CD4-positive, alpha-beta T cell treated with Interleukin-15 for 1 hour (primary cell): ENCODE data around the gene DXO.
"Not testable (repeated sequence)": the region's sequence is repeated elsewhere in the genome, so short reads cannot be mapped to it uniquely, and the experiment has no call there.

Experiments used
- DNase-seq: peaks from one replicate; pipeline ENCODE4 v3.0.0-alpha.2; 2020

DXO gene

GRCh38 chr6:31971993-31972708 lies at the start of gene DXO:
Gene DXO, minus strand, starts transcription at chr6:31972138. Its CDS starts 463 bp downstream, at chr6:31971675.
- DNase-seq: peak; percentile 99

DNA sequence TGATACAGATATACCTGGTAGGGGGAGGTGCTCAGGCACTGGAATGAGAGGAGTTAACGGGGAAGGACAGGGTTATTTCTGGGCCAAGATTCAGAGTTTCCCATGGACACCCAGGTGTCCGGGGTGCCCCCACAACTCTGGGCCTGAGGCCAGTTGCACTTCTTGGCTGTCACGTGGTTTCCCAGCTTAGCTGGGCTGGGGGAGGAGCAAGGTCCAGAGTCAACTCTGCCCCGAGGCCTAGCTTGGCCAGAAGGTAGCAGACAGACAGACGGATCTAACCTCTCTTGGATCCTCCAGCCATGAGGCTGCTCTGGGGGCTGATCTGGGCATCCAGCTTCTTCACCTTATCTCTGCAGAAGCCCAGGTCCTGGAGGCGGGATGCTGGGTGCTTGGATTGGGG lies 42.6 kb upstream of the DXO start, which contains the start of gene C4B:
C4B (plus strand) TSS at position 249 of the 400 bp plus-strand sequence; CDS start at position 300, 51 bp downstream.
- not testable (repeated sequence) for DNase-seq

GRCh38 chr6:32013738-32014137 lies 41.8 kb upstream of the DXO start:
- DNase-seq: not testable (repeated sequence)

DNA sequence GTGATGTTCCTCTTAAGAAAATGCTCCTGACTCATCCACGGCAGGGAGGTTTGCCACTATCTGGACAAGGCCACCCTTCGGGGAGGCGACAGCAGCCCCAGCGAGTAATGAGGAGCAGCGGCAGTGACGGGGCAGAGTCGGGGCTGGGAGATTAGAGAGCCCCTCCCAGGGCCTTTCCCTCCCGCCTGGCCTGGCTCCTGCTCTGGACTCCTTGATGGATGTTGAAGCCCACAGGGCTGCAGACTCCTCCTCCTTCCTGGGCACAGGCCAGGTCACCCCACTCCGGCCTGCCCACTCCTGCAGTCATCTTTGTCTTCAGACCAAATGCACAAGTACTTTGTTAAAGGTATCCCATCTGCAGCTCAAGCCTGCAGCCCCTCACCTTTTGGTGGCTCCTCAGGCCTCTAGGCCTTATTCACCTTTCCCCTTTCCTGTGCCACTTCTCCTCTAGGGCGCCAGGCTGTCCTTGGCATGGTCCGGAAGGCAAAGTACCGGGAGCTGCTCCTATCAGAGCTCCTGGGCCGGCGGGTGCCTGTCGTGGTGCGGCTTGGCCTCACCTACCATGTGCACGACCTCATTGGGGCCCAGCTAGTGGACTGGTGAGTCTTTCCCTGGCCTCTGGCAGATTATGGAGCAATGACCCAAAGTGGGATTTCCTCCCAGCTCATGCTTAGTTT lies 41.1 kb upstream of the DXO start:
- peak; percentile 4 for DNase-seq

GRCh38 chr6:32010856-32011530 lies 39.1 kb upstream of the DXO start:
- DNase-seq: peak; percentile 7

- not testable (repeated sequence) for DNase-seq
These were observed 37.6 kb upstream of the DXO start for GRCh38 chr6:32009537-32009936.

DNA sequence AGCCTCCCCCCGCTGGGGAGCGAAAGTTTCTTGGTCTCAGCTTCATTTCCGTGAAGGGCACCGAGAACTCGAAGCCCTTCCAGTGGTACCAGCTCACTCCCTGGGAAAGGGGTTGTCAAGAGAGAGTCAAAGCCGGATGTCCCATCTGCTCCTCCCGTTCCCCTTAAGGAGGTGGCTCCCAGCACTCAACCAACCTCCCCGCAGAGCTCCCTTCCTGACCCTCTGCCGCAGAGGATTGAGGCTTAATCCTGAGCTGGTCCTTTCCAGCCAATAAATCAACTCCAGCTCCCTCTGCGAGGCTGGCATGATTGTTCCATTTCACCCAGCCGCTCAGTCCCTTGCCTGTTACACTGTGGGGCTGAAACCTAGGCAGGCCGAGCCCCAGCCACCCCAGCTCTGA lies 36.7 kb upstream of the DXO start:
- DNase-seq: not testable (repeated sequence)

- not testable (repeated sequence) for DNase-seq
These were observed 36.1 kb upstream of the DXO start for GRCh38 chr6:32008037-32008436.

DNA sequence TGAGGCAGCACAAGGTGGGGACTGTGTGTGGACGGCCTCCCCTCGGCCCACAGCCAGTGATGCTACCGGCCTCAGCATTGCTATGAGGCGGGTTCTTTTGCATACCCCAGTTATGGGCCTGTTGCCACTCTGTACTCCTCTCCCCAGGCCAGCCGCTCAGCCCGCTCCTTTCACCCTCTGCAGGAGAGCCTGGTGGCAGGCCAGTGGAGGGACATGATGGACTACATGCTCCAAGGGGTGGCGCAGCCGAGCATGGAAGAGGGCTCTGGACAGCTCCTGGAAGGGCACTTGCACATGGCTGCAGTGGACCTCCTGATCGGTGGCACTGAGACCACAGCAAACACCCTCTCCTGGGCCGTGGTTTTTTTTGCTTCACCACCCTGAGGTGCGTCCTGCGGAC lies 35.1 kb upstream of the DXO start:
- DNase-seq: peak; percentile 13

DNA sequence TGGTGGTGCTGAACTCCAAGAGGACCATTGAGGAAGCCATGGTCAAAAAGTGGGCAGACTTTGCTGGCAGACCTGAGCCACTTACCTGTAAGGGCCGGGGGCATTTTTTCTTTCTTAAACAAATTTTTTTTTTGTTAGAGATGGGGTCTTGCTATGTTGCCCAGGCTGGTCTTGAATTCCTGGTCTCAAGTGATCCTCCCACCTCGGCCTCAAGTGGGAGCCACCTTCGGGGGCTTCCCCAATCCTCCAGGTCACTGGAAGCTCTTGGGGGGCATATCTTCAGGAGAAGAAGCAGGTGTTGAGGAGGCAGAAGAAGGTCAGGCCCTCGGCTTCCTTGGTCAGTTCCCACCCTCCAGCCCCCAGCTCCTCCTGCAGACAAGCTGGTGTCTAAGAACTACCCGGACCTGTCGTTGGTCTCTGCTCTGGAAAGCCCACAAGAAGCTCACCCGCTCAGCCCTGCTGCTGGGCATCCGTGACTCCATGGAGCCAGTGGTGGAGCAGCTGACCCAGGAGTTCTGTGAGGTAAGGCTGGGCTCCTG lies 34.1 kb upstream of the DXO start:
- peak; percentile 11 for DNase-seq

DNA sequence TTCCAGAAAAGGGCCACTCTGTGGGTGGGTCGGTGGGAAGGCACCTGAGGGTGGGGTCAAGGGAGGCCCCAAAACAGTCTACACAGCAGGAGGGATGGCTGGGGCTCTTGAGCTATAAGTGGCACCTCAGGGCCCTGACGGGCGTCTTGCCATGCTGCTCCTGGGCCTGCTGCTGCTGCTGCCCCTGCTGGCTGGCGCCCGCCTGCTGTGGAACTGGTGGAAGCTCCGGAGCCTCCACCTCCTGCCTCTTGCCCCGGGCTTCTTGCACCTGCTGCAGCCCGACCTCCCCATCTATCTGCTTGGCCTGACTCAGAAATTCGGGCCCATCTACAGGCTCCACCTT lies 33.6 kb upstream of the DXO start:
- DNase-seq: peak; percentile 15

DNA sequence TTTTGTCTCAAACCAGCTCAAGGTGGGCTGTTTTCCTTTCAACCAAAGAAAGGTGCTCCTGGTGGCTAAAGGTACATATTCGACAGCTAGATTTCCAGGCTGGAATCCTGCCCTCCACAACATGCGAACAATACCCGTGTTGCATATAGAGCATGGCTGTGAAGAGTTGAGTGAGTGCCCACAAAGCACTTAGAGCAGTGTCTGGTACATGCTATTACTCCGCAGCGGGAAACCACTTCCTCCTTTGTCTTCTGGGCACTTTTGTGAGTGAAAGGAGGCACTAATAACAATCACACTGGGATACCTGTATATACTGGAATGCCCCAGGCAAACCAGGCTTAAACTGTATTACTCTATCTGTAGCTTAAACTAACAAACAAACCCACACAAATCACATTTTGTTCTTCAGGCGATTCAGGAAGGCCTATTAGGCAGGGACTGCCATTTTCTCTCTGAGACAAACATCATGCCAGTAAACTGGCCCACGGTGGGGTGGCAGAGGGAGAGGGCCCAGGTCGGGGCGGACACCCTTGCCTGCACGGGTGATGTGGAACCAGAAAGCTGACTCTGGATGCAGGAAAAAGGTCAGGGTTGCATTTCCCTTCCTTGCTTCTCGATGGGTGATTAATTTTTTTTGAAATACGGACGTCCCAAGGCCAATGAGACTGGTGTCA lies 33.1 kb upstream of the DXO start:
- DNase-seq: peak; percentile 5

- DNase-seq: peak; percentile 8
These were observed 32.5 kb upstream of the DXO start for GRCh38 chr6:32004393-32004792.

GRCh38 chr6:32003301-32003700 lies 31.4 kb upstream of the DXO start:
- DNase-seq: not testable (repeated sequence)

DNA sequence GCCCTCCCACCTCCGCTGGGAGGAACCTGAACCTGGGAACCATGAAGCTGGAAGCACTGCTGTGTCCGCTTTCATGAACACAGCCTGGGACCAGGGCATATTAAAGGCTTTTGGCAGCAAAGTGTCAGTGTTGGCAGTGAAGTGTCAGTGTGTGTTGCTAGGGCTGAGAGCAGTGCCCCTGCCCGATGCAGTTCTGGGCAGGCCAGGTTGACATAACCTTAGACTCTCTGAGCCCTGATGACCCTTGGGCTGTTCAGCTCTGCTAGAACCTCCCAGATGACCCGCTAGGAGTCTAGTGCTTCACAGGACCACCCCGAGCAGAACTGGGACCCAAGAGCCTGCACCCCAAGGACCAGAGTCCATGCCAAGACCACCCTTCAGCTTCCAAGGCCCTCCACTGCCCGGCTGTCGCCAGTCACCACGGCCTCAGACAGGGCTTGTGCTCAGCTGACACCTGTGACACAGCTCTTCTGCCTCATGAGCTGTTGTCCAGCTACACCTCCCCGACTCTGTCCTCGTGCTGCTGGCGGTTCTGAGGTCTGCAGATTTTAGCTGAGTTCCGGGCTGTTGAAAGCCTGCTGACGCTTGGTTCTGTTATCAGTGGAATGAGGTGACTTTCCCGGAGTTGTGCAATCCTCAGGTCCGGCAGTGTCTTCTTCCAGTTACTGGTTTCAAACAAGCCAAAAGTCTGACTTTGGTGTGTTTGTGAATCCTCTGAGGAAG lies 30.8 kb upstream of the DXO start:
- DNase-seq: not testable (repeated sequence)

DNA sequence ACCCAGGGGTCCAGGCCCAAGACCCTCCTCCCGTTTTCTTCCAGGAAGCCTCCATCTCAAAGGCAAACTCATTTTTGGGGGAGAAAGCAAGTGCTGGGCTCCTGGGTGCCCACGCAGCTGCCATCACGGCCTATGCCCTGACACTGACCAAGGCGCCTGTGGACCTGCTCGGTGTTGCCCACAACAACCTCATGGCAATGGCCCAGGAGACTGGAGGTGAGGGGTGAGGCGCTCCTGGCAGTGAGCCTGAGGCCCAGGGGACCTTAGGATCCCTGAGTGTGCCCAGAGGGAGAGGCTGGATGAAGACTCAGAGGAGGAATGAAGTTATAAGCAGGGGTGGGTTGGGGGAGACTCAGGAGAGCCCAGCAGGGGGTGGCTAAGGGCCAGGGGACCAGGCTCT lies 24.4 kb upstream of the DXO start:
- DNase-seq: not testable (repeated sequence)

GRCh38 chr6:31994421-31994820 lies 22.5 kb upstream of the DXO start:
- peak; percentile 9 for DNase-seq

GRCh38 chr6:31989363-31989762 lies 17.4 kb upstream of the DXO start:
- not testable (repeated sequence) for DNase-seq

GRCh38 chr6:31981744-31982143 lies 9.8 kb upstream of the DXO start, which contains the start of gene C4A:
Gene C4A, plus strand, starts transcription at chr6:31982057. Its CDS starts 51 bp downstream, at chr6:31982108.
- not testable (repeated sequence) for DNase-seq

DNA sequence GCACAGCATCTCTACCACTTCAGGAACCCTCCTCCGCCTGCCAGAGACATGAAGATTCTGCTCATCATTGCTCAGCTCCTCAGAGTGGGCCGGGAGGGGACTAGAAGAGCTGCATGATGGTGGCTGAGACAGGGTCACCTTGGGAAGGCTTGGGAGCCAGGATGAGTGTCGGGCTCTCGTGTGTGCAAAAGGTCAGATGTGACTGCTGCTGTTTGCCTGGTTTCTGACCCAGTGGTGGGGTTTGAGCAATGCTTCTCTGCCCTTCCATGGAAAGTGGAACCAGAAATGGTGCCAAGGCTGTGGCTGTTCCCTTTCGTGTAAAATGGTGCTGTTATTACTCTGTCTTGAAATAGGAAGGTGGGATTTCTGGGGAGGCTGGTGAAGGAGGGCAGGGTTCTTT lies 9.1 kb upstream of the DXO start:
- DNase-seq: not testable (repeated sequence)

DNA sequence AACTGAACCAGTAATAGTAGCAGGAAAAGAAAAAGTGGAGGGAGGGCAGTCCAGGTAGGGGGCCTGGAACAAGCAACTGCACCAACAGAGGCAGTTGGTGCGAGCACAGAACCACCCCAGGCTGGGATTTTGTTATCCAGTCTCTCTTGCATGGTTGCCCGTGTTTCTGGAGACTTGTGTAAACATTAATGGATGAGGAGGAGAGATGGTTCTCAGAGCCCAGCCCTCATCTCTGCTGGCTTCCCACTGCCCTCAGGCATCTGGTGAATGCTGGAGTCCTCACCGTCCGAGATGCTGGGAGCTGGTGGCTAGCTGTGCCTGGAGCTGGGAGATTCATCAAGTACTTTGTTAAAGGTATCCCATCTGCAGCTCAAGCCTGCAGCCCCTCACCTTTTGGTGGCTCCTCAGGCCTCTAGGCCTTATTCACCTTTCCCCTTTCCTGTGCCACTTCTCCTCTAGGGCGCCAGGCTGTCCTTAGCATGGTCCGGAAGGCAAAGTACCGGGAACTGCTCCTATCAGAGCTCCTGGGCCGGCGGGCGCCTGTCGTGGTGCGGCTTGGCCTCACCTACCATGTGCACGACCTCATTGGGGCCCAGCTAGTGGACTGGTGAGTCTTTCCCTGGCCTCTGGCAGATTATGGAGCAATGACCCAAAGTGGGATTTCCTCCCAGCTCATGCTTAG lies 8.4 kb upstream of the DXO start:
- not testable (repeated sequence) for DNase-seq
